ENCODE results near the gene WIPI1.

Gene WIPI1

GRCh38 chr17:68460146-68460545 is 2.9 kb upstream of the WIPI1 start:
- DNase-seq, result no peak

DNA sequence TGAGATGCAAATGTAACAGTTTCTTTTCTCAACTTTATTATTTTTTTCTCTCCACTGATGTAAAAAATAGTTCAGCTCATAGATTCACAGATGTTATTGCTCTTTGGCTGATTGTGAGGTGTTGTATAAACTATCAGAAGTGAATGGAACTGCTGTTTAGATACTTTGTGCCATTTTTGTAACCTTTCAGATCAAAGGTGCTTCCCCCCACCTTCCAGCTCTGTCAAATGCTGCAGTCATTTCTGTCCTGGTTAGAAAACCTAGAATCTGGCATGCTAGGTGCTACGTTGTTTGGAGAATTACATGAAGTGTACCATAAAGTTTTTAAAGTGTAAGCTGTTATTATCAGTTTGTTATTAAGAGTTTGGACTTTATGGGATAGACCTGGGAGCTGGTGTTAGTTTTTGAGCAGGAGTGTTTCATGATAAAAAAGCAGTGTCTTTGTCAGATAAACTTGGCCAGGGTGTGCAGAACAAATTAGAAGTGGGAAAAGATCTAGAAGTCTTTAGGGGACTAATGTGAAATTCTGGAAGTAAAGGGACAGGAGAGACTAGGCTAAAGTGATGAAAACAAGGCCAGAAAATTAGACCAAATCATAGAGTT is 1.8 kb upstream of the WIPI1 start:
- DNase-seq, result no peak

GRCh38 chr17:68458260-68459036 is 1.2 kb upstream of the WIPI1 start:
- DNase-seq, result no peak

DNA sequence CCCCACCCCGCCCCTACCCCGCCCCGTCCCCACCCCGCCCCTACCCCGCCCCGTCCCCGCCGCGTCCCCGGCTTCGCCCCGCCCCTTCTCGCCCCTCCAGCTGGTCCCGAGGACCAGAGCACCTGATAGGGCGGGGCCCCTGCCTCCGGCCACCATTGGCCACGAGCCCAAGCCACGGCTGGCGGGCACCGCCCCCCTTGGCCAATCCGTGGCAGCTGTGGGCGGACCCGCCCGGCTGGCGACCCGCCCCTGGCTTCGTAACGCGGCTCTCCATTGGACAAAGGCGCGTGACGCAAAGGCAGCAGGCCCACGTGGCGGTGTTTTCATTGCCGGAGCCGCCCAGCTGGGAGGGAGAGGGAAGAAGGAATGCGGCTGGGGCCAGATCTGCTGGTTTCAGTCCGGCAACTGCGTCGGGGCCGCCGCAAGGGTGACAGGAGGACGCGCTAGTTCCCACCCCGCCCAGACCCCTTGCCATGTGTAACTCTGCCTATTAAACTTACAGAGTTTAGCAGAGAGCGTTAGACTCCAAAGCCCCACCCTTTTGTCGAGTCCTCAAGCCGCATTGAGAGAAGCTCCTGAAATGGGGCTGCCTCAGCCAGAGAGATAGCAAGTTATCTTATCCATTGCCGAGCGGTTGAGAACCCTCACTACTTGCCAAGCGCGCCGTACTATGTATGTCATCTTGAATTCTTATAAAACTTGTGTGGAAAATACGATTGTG is 403 bp upstream of the WIPI1 start:
- peak; percentile 98 for DNase-seq

DNA sequence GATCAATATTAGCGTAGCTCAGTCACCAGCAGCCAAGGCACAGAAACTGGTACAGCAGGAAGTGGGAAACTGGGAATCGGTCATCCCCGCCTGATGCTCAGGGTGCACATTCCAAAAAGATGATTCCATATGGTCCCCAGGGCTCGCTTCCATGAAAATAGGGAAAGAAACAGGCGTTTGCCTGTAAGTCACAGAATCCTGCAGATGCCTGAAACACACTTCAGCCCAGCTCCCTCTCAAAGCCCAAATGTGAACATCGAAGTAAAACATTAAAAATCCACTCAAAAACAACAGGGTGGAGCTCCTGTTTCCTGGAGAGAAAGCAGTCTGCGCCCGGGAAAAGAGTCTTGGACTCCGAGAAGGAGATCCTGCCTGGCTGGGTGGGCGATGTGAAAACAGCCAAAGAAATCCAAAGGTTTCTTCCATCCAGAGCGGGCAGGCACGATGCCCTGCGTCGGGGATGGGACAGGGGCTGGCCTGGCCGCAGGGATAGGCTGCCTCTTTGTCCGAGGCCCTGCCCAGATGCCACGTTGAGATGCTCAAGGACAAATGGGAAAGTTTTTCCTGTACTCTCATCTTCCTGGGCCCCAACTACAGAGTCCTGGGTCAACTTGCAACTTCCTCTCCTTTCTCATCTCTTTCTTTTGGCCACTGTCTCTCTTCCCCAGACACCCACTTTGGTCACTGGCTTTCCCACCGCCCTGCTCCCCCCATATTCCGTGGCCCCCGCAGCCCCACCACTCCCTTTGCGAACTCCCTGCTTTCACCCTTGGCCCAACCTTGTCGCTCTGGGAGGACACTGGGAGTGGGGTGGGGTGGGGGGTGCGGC is 743 bp downstream of the WIPI1 start:
- DNase-seq, result peak; percentile 88

DNA sequence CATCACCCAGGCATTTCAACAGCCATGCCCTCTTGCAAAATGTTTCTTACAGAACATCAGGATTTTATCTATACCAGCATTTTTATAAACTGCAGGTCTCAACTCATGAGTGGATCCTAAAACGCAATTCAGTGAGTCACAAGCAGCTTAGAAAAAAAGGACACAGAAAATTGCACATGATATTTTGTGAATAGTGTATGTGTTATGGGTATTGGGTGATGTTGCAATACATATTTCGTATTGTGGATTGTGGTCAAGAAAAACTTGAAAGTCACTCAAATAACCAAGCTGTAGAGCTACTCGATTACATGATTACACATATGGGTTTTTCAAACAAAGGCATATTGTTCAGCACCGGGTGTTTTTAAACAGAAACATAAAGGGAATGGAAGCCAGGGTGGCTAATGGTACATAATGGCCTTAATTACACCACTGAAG is 1.4 kb downstream of the WIPI1 start:
- DNase-seq, result peak; percentile 76

- DNase-seq, result no peak
Measured at GRCh38 chr17:68453991-68454665, 3.2 kb downstream of the WIPI1 start.

GRCh38 chr17:68452724-68453290 is 4.5 kb downstream of the WIPI1 start:
- DNase-seq, result no peak

GRCh38 chr17:68451670-68452354 is 5.5 kb downstream of the WIPI1 start:
- no peak for DNase-seq

GRCh38 chr17:68450801-68451200 is 6.5 kb downstream of the WIPI1 start:
- no peak for DNase-seq

- DNase-seq, result no peak
Measured at GRCh38 chr17:68450391-68450790, 6.9 kb downstream of the WIPI1 start.

GRCh38 chr17:68449021-68449739 is 8.1 kb downstream of the WIPI1 start:
- no peak for DNase-seq

- DNase-seq, result no peak
Measured at GRCh38 chr17:68446626-68447041, 10.7 kb downstream of the WIPI1 start.

DNA sequence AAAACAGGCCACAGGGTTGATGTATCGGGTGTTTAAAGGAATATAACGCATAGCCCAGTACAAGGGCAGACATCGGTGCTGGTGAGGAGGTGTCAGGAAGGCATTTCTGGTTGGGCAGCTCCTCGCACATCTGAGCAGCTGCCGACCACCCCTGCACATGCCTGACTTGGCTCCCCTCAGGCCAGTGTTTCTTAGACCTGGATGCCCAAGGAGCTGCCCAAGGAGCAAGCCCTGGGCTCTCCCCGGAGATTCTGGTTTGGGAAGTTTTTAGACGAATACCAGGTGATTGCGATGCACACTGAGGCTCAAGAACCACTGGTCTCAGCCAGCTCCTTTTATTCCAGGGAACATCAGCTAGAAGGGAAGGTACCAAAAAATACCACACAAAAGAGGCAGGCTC is 11.6 kb downstream of the WIPI1 start:
- DNase-seq, result no peak

- DNase-seq, result peak; percentile 49
Measured at GRCh38 chr17:68443972-68444464, 13.3 kb downstream of the WIPI1 start.

DNA sequence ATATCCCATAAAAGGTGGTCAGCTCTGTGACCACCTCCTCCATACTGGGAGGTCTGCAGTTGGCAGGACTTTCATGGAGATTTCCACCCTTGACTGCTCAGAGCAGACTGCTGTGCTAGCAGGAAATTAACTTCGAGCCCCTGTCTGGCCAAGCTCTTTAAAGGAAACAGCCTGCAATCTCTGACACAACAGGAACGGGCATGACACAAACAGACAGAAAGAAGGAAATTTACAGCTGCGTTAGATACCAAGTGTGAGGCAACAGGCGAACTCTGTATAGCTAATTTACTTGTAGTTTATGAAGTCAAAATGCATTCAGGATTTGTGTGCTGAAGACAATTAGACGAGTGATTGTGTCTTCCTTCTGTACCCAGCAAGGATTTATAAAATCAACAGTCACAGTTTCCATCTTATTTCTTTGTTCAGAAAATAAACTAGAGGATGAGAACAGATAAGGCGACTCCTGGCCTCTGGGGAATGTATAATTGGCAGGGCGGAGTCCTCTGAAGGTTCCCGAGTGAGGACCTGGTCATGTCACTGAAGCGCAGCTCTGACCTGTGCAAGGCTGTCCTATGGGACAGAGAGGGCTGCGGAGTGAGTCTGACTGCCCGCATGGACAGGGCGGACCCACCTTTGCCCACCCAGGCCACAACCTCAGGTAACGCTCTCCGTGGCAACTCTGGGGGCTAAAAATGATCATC is 16.1 kb downstream of the WIPI1 start:
- no peak for DNase-seq

DNA sequence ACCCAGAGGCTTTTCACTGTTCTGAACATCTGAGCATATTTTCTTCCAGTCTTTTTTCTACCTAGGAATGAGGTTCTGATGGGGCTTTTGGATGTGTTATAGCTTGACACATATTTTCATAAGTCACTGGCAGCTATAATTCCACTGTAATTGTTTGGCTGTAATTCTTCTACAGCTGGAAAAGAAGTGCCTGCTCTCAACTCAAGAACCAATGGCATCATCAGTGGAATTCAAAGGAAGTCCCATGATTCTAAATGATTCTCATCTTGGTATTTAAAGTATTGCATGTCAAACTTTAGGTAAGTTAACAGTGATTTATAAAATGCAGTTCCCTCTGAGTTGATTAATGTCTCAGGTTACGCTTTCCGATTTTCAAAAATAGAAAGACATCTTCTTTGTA is 16.8 kb downstream of the WIPI1 start:
- DNase-seq, result no peak

DNA sequence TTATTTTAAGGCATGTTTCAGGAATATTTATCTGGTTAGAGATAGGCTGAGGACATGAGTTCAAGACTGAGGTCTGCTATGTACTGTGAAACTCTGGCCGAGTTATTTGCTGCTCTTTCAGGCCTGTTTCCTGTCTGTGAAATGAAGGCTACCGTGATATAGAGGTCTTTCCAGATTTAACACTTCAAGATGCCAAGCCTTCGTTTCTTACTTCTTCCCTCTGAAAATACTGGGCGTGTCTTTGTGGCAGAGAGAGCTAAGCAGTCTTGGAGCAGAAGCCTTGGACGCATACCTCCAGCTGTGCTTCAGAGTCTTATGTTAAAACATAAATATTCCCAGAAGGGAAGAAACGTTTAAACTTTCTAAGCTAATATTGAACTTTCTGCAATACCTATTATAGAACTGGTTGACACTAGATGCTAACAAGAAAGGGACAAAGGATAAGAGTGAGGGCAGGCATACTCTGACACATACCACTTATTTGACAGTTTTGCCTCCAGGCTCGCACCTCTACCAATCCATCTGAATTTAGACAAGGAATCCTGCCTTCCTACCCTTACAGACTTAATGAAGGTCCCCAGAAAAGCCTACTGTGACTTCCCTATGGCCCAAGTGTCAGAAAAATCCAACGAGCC is 17.5 kb downstream of the WIPI1 start:
- DNase-seq, result no peak
